Ovary (tissue), 9 donors: ENCODE data around the gene CHRM4. TPM values are rescaled to one million over a fixed set of nuclear protein-coding genes. Genes with fewer than 3 reads are reported as not detected.

Experiments used
- DNase-seq, 5 donors: peaks; one replicate each; pipeline ENCODE4 v3.0.0-alpha.2; 2019 to 2020
- H3K27ac ChIP-seq, 2 donors: fragments of 200-600 bp; one replicate each; pipeline versions ENCODE4 v1.5.1 to v1.8.0; 2019 to 2022
- H3K27me3 ChIP-seq: fragments of 200-600 bp; one replicate; pipeline ENCODE4 v1.8.0; 2022
- H3K36me3 ChIP-seq: fragments of 200-600 bp; sonication (generic); one replicate; pipeline ENCODE4 v1.5.1; 2019
- H3K4me1 ChIP-seq: one replicate; pipeline ENCODE4 v1.8.1; 2013; ENCODE audit warnings: mild to moderate bottlenecking, moderate library complexity; ENCODE audit not compliant: insufficient read depth
- H3K4me3 ChIP-seq: fragments of 200-600 bp; sonication (generic); one replicate; pipeline ENCODE4 v1.5.1; 2017
- H3K9me3 ChIP-seq, 2 donors: fragments of 200-600 bp in 1 of 2; sonication (generic) in 1 of 2; one replicate each; pipeline versions ENCODE4 v1.5.1 to v1.8.1; 2013 to 2019; ENCODE audit warnings: mild to moderate bottlenecking in 1 of 2, moderate library complexity in 1 of 2
- CTCF ChIP-seq, 3 donors: fragments of 450-650 bp in 2 of 3; fragments of 200-600 bp in 1 of 3; IDR thresholded peaks; one replicate each; pipeline versions ENCODE4 v1.5.1 to v1.8.0; 2016 to 2022; ENCODE audit warnings: antibody characterized with exemption in 3 of 3, mild to moderate bottlenecking in 1 of 3
- EP300 ChIP-seq: sonication (generic); formaldehyde crosslinking; IDR thresholded peaks from one replicate; pipeline ENCODE4 v1.6.1; 2017; ENCODE audit warnings: antibody characterized with exemption
- POLR2A ChIP-seq: fragments of 450-650 bp; IDR thresholded peaks from one replicate; pipeline ENCODE4 v1.6.1; 2017; ENCODE audit warnings: antibody characterized with exemption, mild to moderate bottlenecking, moderate library complexity
- WGBS, 3 donors: extraction: QIAGEN DNeasy Blood & Tissue Kit in 1 of 3; methylation state at CpG; one replicate each; pipeline versions ENCODE4 v1.1.5 to v1.1.7; 2013 to 2017; 5-methylcytosine and 5-hydroxymethylcytosine counted together
- intact Hi-C, 4 donors: fragments of 100-400 bp; cut with DNase I; formaldehyde crosslinking; loops; one replicate each; pipeline versions ENCODE4 v1.11.0 to v1.15.1; 2022 to 2023
- polyA plus RNA-seq, 2 donors: library from polyadenylated mRNA; stranded (reverse); fragments of 200-250 nt in 1 of 2; fragments of 350-450 nt in 1 of 2; fragmentation: Illumina TruSeq in 1 of 2; extraction: RNeasy Lipid Tissue Mini Kit (QIAGEN cat#74804) in 1 of 2; gene quantifications; one replicate each; pipeline ENCODE4 v1.2.3, GENCODE V29; 2013 to 2014
- total RNA-seq, 7 donors: library from RNA; depleted of rRNA in 2 of 7; stranded (reverse); fragments of >200 nt in 2 of 7; fragmentation: NEBNext Ultra II Directional in 3 of 7; extraction: Animal tissue kit (Norgen Biotek cat#: 25700) in 3 of 7; gene quantifications; one replicate each; pipeline versions ENCODE4 v1.1.0 to v1.2.4, GENCODE V29; 2016 to 2023
- donor health status: DM: no; HTN: no; CAD: no; lungs with moderate emphysema.
- donor health status: DM: no; HTN: no; CAD: no.
- donor health status: Bipolar disorder and iron deficiency.
- donor health status: DM: yes; HTN: yes; CAD: no.
- donor health status: DM: no; HTN: no; CAD: no.
- donor health status: DM: yes; HTN: yes; CAD: no.

CHRM4 gene
- total and polyA plus RNA-seq, 9 donors, result 0.16 to 0.42 (median 0.21) TPM; not detected in 3

- H3K27ac ChIP-seq, result no peak overlapping the region
- 56 to 77% (median 66%) methylated on average over 3 of the region's 3 CpGs for WGBS, 3 donors
- no peaks in the 10 kb centered on the region for H3K36me3 ChIP-seq
- no peaks in the 10 kb centered on the region for H3K4me1 ChIP-seq
- intact Hi-C loops, result no loop called here
- no peak for DNase-seq
- no peaks in the 10 kb centered on the region for H3K9me3 ChIP-seq
- H3K4me3 ChIP-seq, result no peak overlapping the region
- TF ChIP-seq POLR2A (no peak), EP300 (no peak), CTCF (IDR thresholded peaks at IDR 0.05) (no peak)
- H3K27me3 ChIP-seq, result no peaks in the 10 kb centered on the region
Measured at GRCh38 chr11:46435679-46436078, 44.1 kb upstream of the CHRM4 start.

- no peaks in the 10 kb centered on the region for H3K4me1 ChIP-seq
- no peaks in the 10 kb centered on the region for H3K36me3 ChIP-seq
- no peak overlapping the region for H3K27ac ChIP-seq
- H3K9me3 ChIP-seq, result no peaks in the 10 kb centered on the region
- TF ChIP-seq EP300, result no peak
- TF ChIP-seq POLR2A, result no peak
- TF ChIP-seq CTCF (IDR thresholded peaks at IDR 0.05), result no peak
- H3K4me3 ChIP-seq, result no peak overlapping the region
- DNase-seq, result no peak
- H3K27me3 ChIP-seq, result no peaks in the 10 kb centered on the region
- intact Hi-C loops, result no loop called here
Measured at GRCh38 chr11:46431211-46431610, 39.6 kb upstream of the CHRM4 start.

- Histone ChIP-seq H3K36me3 (no peaks in the 10 kb centered on the region), H3K27ac (no peak overlapping the region), H3K4me1 (no peaks in the 10 kb centered on the region), H3K9me3 (no peaks in the 10 kb centered on the region), H3K27me3 (no peaks in the 10 kb centered on the region), H3K4me3 (no peak overlapping the region)
- DNase-seq, result no peak
- WGBS, 3 donors, result 11 to 23% (median 16%) methylated on average over 3 of the region's 3 CpGs
- intact Hi-C loops, result no loop called here
- TF ChIP-seq EP300 (no peak), CTCF (IDR thresholded peaks at IDR 0.05) (no peak), POLR2A (no peak)
Measured at GRCh38 chr11:46429717-46430116, 38.1 kb upstream of the CHRM4 start.

GRCh38 chr11:46427364-46427763 lies 35.8 kb upstream of the CHRM4 start:
- Histone ChIP-seq H3K9me3 (no peaks in the 10 kb centered on the region), H3K4me3 (no peak overlapping the region), H3K36me3 (no peaks in the 10 kb centered on the region), H3K27me3 (no peaks in the 10 kb centered on the region), H3K27ac (no peak overlapping the region), H3K4me1 (no peaks in the 10 kb centered on the region)
- DNase-seq, result no peak
- intact Hi-C loops, result no loop called here
- WGBS, 3 donors, result 87 to 91% (median 88%) methylated on average over 9 of the region's 9 CpGs
- TF ChIP-seq EP300 (no peak), CTCF (IDR thresholded peaks at IDR 0.05) (no peak), POLR2A (no peak)
